CD14-positive monocyte (primary cell): ENCODE measurements around the gene VWA1. TPM values are rescaled to one million over a fixed set of nuclear protein-coding genes. Genes with fewer than 3 reads are reported as not detected.
"Not testable (repeated sequence)": the region's sequence is repeated elsewhere in the genome, so short reads cannot be mapped to it uniquely, and the experiment has no call there.

ENCODE experiments used
- DNase-seq, 3 donors: peaks; one replicate each; pipeline ENCODE4 v3.0.0-alpha.2; 2011 to 2022
- H2AFZ ChIP-seq: 2 replicates; pipeline ENCODE4 v1.6.0; 2012; ENCODE audit warnings: mild to moderate bottlenecking, low read depth, low read length, inconsistent platforms; ENCODE audit not compliant: insufficient read depth, poor library complexity, severe bottlenecking
- H3K27ac ChIP-seq, 2 donors: 1 replicate in 1 of 2; 2 replicates in 1 of 2; pipeline ENCODE4 v1.5.1; 2012 to 2013; ENCODE audit warnings: low read length in 2 of 2, control low read depth in 1 of 2, inconsistent platforms in 1 of 2, low read depth in 1 of 2, mild to moderate bottlenecking in 1 of 2
- H3K27me3 ChIP-seq, 2 donors: one replicate each; pipeline versions ENCODE4 v1.6.0 to v1.6.1; 2011 to 2013; ENCODE audit warnings: low read length in 2 of 2; ENCODE audit not compliant: control insufficient read depth in 2 of 2, insufficient read depth in 2 of 2
- H3K36me3 ChIP-seq, 2 donors: replicated peaks in 1 of 2; 1 replicate in 1 of 2; 2 replicates in 1 of 2; pipeline versions ENCODE4 v1.5.1 to v1.6.1; 2012 to 2013; ENCODE audit warnings: low read length in 2 of 2, control low read depth in 1 of 2, inconsistent platforms in 1 of 2, mild to moderate bottlenecking in 1 of 2; ENCODE audit not compliant: insufficient read depth in 2 of 2, control insufficient read depth in 1 of 2
- H3K4me1 ChIP-seq, 2 donors: 1 replicate in 1 of 2; 2 replicates in 1 of 2; pipeline versions ENCODE4 v1.5.1 to v1.6.1; 2012 to 2013; ENCODE audit warnings: low read length in 2 of 2, control low read depth in 1 of 2, inconsistent platforms in 1 of 2, mild to moderate bottlenecking in 1 of 2, moderate library complexity in 1 of 2; ENCODE audit not compliant: insufficient read depth in 2 of 2, control insufficient read depth in 1 of 2
- H3K4me2 ChIP-seq: replicated peaks from 2 replicates; pipeline ENCODE3; 2012; ENCODE audit warnings: low read length, moderate library complexity, mild to moderate bottlenecking; ENCODE audit not compliant: poor library complexity, severe bottlenecking; ENCODE audit errors: extremely low read depth
- H3K4me3 ChIP-seq, 3 experiments: fragments of 200-600 bp in 1 of 3; sonication (generic) in 1 of 3; replicated peaks in 1 of 3; 1 replicate in 2 of 3; 2 replicates in 1 of 3; pipeline ENCODE4 v1.5.1; 2011 to 2013; ENCODE audit warnings: low read length in 3 of 3, mild to moderate bottlenecking in 3 of 3, control low read depth in 2 of 3, low read depth in 2 of 3, inconsistent platforms in 1 of 3, moderate library complexity in 1 of 3
- H3K79me2 ChIP-seq: 2 replicates; pipeline ENCODE4 v1.6.0; 2012; ENCODE audit warnings: mild to moderate bottlenecking, control low read depth, inconsistent platforms, low read length, moderate library complexity; ENCODE audit not compliant: insufficient read depth
- H3K9ac ChIP-seq: 2 replicates; pipeline ENCODE4 v1.6.0; 2017; ENCODE audit warnings: low read length, mild to moderate bottlenecking; ENCODE audit not compliant: insufficient read depth, poor library complexity, severe bottlenecking
- H3K9me3 ChIP-seq, 2 donors: replicated peaks in 1 of 2; 1 replicate in 1 of 2; 2 replicates in 1 of 2; pipeline versions ENCODE4 v1.5.1 to v1.6.1; 2012 to 2013; ENCODE audit warnings: low read length in 2 of 2, control low read depth in 1 of 2; ENCODE audit not compliant: control insufficient read depth in 1 of 2, insufficient read depth in 1 of 2
- H4K20me1 ChIP-seq: 2 replicates; pipeline ENCODE4 v1.6.0; 2012; ENCODE audit warnings: mild to moderate bottlenecking, low read length, control low read depth, moderate library complexity; ENCODE audit not compliant: insufficient read depth
- H3K27ac Mint-ChIP-seq, 7 donors: one replicate each; pipeline ENCODE4 v1.8.0; 2020; ENCODE audit warnings: mild to moderate bottlenecking in 7 of 7, mixed read lengths in 7 of 7, moderate library complexity in 6 of 7, inconsistent platforms in 2 of 7
- H3K27me3 Mint-ChIP-seq, 3 donors: one replicate each; pipeline ENCODE4 v1.8.0; 2021 to 2022; ENCODE audit warnings: low read depth in 3 of 3, mild to moderate bottlenecking in 3 of 3, mixed read lengths in 3 of 3, moderate library complexity in 3 of 3, inconsistent platforms in 1 of 3
- H3K36me3 Mint-ChIP-seq, 2 donors: one replicate each; pipeline ENCODE4 v1.8.0; 2020; ENCODE audit warnings: mixed read lengths in 2 of 2, inconsistent platforms in 1 of 2, mild to moderate bottlenecking in 1 of 2
- H3K4me1 Mint-ChIP-seq: one replicate; pipeline ENCODE4 v1.8.0; 2020; ENCODE audit warnings: mild to moderate bottlenecking, mixed read lengths
- H3K4me3 Mint-ChIP-seq, 2 donors: one replicate each; pipeline ENCODE4 v1.8.0; 2020; ENCODE audit warnings: mild to moderate bottlenecking in 2 of 2, mixed read lengths in 2 of 2, moderate library complexity in 1 of 2
- H3K9me3 Mint-ChIP-seq, 7 donors: one replicate each; pipeline ENCODE4 v1.8.0; 2020 to 2022; ENCODE audit warnings: mixed read lengths in 7 of 7, mild to moderate bottlenecking in 6 of 7, moderate library complexity in 6 of 7, inconsistent platforms in 2 of 7
- WGBS: methylation state at CpG from one replicate; pipeline ENCODE4 v1.1.5; 2013; ENCODE audit warnings: missing lambda C conversion rate; ENCODE audit not compliant: insufficient coverage; 5-methylcytosine and 5-hydroxymethylcytosine counted together
- intact Hi-C, 2 donors: fragments of 100-400 bp; cut with micrococcal nuclease; formaldehyde crosslinking; loops; one replicate each; pipeline versions ENCODE4 v1.15.0 to v1.15.1; 2023
- polyA plus RNA-seq, 3 donors: library from polyadenylated mRNA; depleted of rRNA in 1 of 3; unstranded in 2 of 3; stranded (reverse) in 1 of 3; fragments of 300-500 nt in 2 of 3; fragments of >200 nt in 1 of 3; fragmentation: Illumina TruSeq in 2 of 3; gene quantifications; 1 replicate in 2 of 3; 2 replicates in 1 of 3; pipeline ENCODE4 v1.2.3, GENCODE V29; 2012 to 2021
- TF ChIP-seq, protein P1 (sequence below): fragments of 200-600 bp; IDR thresholded peaks from one replicate; pipeline ENCODE4 v1.8.0; 2022; ENCODE audit warnings: antibody characterized with exemption, mild to moderate bottlenecking

The VWA1 gene
- polyA plus RNA-seq, 3 donors: not detected

DNA sequence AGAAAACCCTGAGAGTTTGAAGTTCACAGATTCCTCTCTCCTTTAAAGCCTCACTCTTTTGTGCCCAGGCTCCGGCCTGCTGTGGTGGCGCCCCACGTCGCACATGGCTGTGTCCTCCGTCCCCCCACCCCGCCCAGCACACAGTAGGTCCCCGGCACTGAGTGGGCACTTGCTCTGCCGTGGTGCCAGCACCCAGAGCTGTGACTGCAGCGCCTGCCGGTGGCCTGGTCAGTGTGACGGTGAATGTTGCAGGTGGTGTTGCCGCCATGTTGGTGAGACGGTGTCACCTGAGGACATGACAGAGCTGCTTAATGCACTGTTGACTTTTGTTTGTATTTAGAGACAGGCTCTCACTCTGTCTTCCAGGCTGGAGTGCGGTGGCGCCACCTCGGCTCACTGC, 17.4 kb downstream of the VWA1 start:
- Mint-ChIP-seq H3K36me3 (no peaks in the 10 kb centered on the region), H3K4me3 (no peak overlapping the region), H3K9me3 (no peaks in the 10 kb centered on the region), H3K27me3 (peaks cover 1 to 20% (median 2%) of the 10 kb centered on the region in 3 donors), H3K4me1 (no peaks in the 10 kb centered on the region), H3K27ac (peak overlapping the region in 1 of 7 donors; percentile 25)
- Histone ChIP-seq H3K4me3 (no peak overlapping the region), H3K4me1 (no peaks in the 10 kb centered on the region), H4K20me1 (no peaks in the 10 kb centered on the region), H3K9ac (no peak overlapping the region), H3K27ac (no peak overlapping the region), H3K27me3 (no peaks in the 10 kb centered on the region), H3K79me2 (no peaks in the 10 kb centered on the region), H2AFZ (no peak overlapping the region), H3K9me3 (no peaks in the 10 kb centered on the region), H3K36me3 (no peaks in the 10 kb centered on the region), H3K4me2 (no peak overlapping the region)
- no peak for DNase-seq
- WGBS: 95% methylated on average over 16 of the region's 16 CpGs
- TF ChIP-seq, protein P1, sequence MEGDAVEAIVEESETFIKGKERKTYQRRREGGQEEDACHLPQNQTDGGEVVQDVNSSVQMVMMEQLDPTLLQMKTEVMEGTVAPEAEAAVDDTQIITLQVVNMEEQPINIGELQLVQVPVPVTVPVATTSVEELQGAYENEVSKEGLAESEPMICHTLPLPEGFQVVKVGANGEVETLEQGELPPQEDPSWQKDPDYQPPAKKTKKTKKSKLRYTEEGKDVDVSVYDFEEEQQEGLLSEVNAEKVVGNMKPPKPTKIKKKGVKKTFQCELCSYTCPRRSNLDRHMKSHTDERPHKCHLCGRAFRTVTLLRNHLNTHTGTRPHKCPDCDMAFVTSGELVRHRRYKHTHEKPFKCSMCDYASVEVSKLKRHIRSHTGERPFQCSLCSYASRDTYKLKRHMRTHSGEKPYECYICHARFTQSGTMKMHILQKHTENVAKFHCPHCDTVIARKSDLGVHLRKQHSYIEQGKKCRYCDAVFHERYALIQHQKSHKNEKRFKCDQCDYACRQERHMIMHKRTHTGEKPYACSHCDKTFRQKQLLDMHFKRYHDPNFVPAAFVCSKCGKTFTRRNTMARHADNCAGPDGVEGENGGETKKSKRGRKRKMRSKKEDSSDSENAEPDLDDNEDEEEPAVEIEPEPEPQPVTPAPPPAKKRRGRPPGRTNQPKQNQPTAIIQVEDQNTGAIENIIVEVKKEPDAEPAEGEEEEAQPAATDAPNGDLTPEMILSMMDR: no peak
- intact Hi-C loops: no loop called here

DNA sequence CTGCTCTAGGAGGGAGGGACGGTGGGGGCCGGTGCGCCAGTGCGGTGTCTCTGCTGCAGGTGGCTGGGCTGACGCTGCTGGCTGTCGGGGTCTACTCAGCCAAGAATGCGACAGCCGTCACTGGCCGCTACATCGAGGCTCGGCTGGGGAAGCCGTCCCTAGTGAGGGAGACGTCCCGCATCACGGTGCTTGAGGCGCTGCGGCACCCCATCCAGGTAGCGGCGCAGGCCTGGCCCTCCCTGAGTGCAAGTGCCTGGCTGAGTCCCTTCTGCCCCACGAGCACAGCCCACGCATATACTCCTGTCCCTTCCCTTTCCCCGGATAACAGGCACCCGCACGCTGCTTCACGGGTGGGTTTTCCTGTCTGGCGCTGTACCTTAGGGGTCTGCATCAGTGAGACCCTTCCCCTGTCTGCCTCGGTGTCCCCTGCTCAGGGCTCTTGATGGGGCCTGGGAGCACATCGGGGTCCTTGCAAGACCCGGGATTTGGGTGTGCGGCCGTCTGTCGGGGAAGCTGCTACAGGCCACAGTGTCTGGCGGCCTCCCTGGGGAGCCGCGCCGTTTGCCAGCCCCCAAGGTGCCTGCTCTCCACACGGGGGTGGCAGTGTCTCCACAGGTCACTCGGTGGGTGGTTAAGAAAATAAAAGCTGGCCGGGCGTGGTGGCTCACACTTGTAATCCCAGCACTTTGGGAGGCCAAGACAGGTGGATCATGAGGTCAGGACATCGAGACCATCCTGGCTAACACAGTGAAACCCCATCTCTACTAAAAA, 19.0 kb downstream of the VWA1 start:
- DNase-seq, H3K9me3 ChIP-seq, H3K9ac ChIP-seq, H3K36me3 Mint-ChIP-seq, H3K27ac ChIP-seq, H3K4me1 ChIP-seq, intact Hi-C loops, H3K4me2 ChIP-seq, H3K36me3 ChIP-seq, H3K79me2 ChIP-seq, H2AFZ ChIP-seq, H3K4me1 Mint-ChIP-seq, H3K27me3 ChIP-seq, H4K20me1 ChIP-seq, H3K4me3 Mint-ChIP-seq, H3K4me3 ChIP-seq, H3K9me3 Mint-ChIP-seq, H3K27ac Mint-ChIP-seq: not testable (repeated sequence)
- peaks cover 0 to 16% (median 5%) of the 10 kb centered on the region in 3 donors for H3K27me3 Mint-ChIP-seq
- WGBS: 84% methylated on average over 21 of the region's 41 CpGs
